Measurements from ENCODE around the gene OLFM4. TPM values are rescaled to one million over a fixed set of nuclear protein-coding genes. Genes with fewer than 3 reads are reported as not detected.
A peak's percentile ranks its signal among the peaks of the same experiment; 100 is the strongest.

Gene OLFM4
- total and polyA plus RNA-seq, 4 donors, result 0.34 to 18.1 (median 3.2) TPM

- DNase-seq (peak in 1 of 3 donors; percentile 50), ATAC-seq (ENCODE audit: insufficient read depth, low FRiP score) (no peak)
- TF ChIP-seq, protein P1, sequence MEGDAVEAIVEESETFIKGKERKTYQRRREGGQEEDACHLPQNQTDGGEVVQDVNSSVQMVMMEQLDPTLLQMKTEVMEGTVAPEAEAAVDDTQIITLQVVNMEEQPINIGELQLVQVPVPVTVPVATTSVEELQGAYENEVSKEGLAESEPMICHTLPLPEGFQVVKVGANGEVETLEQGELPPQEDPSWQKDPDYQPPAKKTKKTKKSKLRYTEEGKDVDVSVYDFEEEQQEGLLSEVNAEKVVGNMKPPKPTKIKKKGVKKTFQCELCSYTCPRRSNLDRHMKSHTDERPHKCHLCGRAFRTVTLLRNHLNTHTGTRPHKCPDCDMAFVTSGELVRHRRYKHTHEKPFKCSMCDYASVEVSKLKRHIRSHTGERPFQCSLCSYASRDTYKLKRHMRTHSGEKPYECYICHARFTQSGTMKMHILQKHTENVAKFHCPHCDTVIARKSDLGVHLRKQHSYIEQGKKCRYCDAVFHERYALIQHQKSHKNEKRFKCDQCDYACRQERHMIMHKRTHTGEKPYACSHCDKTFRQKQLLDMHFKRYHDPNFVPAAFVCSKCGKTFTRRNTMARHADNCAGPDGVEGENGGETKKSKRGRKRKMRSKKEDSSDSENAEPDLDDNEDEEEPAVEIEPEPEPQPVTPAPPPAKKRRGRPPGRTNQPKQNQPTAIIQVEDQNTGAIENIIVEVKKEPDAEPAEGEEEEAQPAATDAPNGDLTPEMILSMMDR (IDR thresholded peaks at IDR 0.05; ENCODE audit: control extremely low read depth, extremely low read depth), result no peak
Observed at GRCh38 chr13:53098455-53098854, 69.8 kb downstream of the OLFM4 start.

GRCh38 chr13:53100394-53101063 is 71.9 kb downstream of the OLFM4 start:
- no peak overlapping the region for H3K9ac ChIP-seq (ENCODE audit: insufficient read depth in 1 of 2, low read length in 2 of 2)
- no peak overlapping the region for H3K4me3 ChIP-seq
- ATAC-seq (ENCODE audit: insufficient read depth, low FRiP score), result no peak
- no peak for DNase-seq
- no peaks in the 10 kb centered on the region for H3K36me3 ChIP-seq (ENCODE audit: control insufficient read depth in 4 of 4, insufficient read depth in 4 of 4, low read length in 4 of 4)
- TF ChIP-seq, protein P1 (IDR thresholded peaks at IDR 0.05; ENCODE audit: control extremely low read depth, extremely low read depth), result no peak
- H3K9me3 ChIP-seq (ENCODE audit: control insufficient read depth in 4 of 4, insufficient read depth in 3 of 4, low read length in 3 of 4), result peaks cover 0 to 2% (median 0%) of the 10 kb centered on the region in 4 donors
- H3K4me1 ChIP-seq (ENCODE audit: control insufficient read depth in 5 of 5, insufficient read depth in 5 of 5, low read length in 5 of 5), result peaks cover 0 to 3% (median 0%) of the 10 kb centered on the region in 5 donors
- no peaks in the 10 kb centered on the region for H3K27me3 ChIP-seq (ENCODE audit: control insufficient read depth in 3 of 3, insufficient read depth in 3 of 3, low read length in 2 of 3)
- no peak overlapping the region for H3K27ac ChIP-seq (ENCODE audit: low read depth in 1 of 2, low read length in 1 of 2)
- WGBS, 2 donors, result 88 to 89% methylated on average over 1 of the region's 1 CpG

More at GRCh38 chr13:53098455-53098854, 69.8 kb downstream of the OLFM4 start:
- H3K27me3 ChIP-seq (ENCODE audit: control insufficient read depth in 3 of 3, insufficient read depth in 3 of 3, low read length in 2 of 3), result no peaks in the 10 kb centered on the region
- H3K27ac ChIP-seq (ENCODE audit: low read depth in 1 of 2, low read length in 1 of 2), result no peak overlapping the region
- H3K4me3 ChIP-seq, result no peak overlapping the region
- peaks cover 0 to 2% (median 0%) of the 10 kb centered on the region in 4 donors for H3K9me3 ChIP-seq (ENCODE audit: control insufficient read depth in 4 of 4, insufficient read depth in 3 of 4, low read length in 3 of 4)
- H3K9ac ChIP-seq (ENCODE audit: insufficient read depth in 1 of 2, low read length in 2 of 2), result no peak overlapping the region
- H3K4me1 ChIP-seq (ENCODE audit: control insufficient read depth in 5 of 5, insufficient read depth in 5 of 5, low read length in 5 of 5), result peaks cover 0 to 3% (median 0%) of the 10 kb centered on the region in 5 donors
- no peaks in the 10 kb centered on the region for H3K36me3 ChIP-seq (ENCODE audit: control insufficient read depth in 4 of 4, insufficient read depth in 4 of 4, low read length in 4 of 4)

Other genes with a start within 250 kb of the OLFM4 start
- under 1 TPM in 1 of 2 donors, not detected in 1; 0.28 TPM for gene PCDH8, start 180.2 kb upstream of the OLFM4 start, total RNA-seq
- under 1 TPM in 1 of 2 donors, not detected in 1; 0.06 TPM for gene PCDH8, start 180.2 kb upstream of the OLFM4 start, polyA plus RNA-seq